Panc1 (cell line): ENCODE results near the gene SIGLEC9.

Source experiments
- SIN3A ChIP-seq: IDR thresholded peaks from 2 replicates; pipeline ENCODE4 v1.6.1; 2012; ENCODE audit warnings: low read depth, mild to moderate bottlenecking, low read length, moderate library complexity, borderline replicate concordance; ENCODE audit not compliant: insufficient read depth
- TCF7L2 ChIP-seq: IDR thresholded peaks from 2 replicates; pipeline ENCODE4 v1.6.1; 2011; ENCODE audit warnings: mild to moderate bottlenecking, low read depth, low read length, inconsistent platforms
- TF ChIP-seq, protein P1 (sequence below): fragments of 450-650 bp; IDR thresholded peaks from 2 replicates; pipeline ENCODE4 v1.5.1; 2017; ENCODE audit warnings: mild to moderate bottlenecking
- TF ChIP-seq, protein P2 (sequence below), 2 experiments: IDR thresholded peaks; 2 replicates each; pipeline ENCODE4 v1.6.1; 2011 to 2012; ENCODE audit warnings: low read depth in 2 of 2, control low read depth in 1 of 2, low read length in 1 of 2, mild to moderate bottlenecking in 1 of 2, moderate library complexity in 1 of 2; ENCODE audit not compliant: insufficient read depth in 1 of 2

DNA sequence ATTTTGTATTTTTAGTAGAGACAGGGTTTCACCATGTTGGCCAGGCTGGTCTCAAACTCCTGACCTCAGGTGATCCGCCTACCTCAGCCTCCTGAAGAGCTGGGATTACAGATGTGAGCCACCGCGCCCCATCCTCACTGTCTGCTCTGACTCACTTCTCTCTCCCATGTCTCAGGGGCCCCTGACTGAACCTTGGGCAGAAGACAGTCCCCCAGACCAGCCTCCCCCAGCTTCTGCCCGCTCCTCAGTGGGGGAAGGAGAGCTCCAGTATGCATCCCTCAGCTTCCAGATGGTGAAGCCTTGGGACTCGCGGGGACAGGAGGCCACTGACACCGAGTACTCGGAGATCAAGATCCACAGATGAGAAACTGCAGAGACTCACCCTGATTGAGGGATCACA lies 5.0 kb downstream of the SIGLEC9 start:
- TF ChIP-seq, protein P1, sequence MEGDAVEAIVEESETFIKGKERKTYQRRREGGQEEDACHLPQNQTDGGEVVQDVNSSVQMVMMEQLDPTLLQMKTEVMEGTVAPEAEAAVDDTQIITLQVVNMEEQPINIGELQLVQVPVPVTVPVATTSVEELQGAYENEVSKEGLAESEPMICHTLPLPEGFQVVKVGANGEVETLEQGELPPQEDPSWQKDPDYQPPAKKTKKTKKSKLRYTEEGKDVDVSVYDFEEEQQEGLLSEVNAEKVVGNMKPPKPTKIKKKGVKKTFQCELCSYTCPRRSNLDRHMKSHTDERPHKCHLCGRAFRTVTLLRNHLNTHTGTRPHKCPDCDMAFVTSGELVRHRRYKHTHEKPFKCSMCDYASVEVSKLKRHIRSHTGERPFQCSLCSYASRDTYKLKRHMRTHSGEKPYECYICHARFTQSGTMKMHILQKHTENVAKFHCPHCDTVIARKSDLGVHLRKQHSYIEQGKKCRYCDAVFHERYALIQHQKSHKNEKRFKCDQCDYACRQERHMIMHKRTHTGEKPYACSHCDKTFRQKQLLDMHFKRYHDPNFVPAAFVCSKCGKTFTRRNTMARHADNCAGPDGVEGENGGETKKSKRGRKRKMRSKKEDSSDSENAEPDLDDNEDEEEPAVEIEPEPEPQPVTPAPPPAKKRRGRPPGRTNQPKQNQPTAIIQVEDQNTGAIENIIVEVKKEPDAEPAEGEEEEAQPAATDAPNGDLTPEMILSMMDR = no peak
- TF ChIP-seq TCF7L2 (no peak), SIN3A (no peak)
- TF ChIP-seq, protein P2, sequence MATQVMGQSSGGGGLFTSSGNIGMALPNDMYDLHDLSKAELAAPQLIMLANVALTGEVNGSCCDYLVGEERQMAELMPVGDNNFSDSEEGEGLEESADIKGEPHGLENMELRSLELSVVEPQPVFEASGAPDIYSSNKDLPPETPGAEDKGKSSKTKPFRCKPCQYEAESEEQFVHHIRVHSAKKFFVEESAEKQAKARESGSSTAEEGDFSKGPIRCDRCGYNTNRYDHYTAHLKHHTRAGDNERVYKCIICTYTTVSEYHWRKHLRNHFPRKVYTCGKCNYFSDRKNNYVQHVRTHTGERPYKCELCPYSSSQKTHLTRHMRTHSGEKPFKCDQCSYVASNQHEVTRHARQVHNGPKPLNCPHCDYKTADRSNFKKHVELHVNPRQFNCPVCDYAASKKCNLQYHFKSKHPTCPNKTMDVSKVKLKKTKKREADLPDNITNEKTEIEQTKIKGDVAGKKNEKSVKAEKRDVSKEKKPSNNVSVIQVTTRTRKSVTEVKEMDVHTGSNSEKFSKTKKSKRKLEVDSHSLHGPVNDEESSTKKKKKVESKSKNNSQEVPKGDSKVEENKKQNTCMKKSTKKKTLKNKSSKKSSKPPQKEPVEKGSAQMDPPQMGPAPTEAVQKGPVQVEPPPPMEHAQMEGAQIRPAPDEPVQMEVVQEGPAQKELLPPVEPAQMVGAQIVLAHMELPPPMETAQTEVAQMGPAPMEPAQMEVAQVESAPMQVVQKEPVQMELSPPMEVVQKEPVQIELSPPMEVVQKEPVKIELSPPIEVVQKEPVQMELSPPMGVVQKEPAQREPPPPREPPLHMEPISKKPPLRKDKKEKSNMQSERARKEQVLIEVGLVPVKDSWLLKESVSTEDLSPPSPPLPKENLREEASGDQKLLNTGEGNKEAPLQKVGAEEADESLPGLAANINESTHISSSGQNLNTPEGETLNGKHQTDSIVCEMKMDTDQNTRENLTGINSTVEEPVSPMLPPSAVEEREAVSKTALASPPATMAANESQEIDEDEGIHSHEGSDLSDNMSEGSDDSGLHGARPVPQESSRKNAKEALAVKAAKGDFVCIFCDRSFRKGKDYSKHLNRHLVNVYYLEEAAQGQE (IDR thresholded peaks at IDR 0.05; ENCODE audit: insufficient read depth in 1 of 2, low read depth in 2 of 2, low read length in 1 of 2) = no peak
